ENCODE measurements around the gene ITGB1.
"Not testable (repeated sequence)": the region's sequence is repeated elsewhere in the genome, so short reads cannot be mapped to it uniquely, and the experiment has no call there.

The ITGB1 gene

GRCh38 chr10:32958085-32959005 is at the start of gene ITGB1:
ITGB1 (minus strand) TSS chr10:32958230; CDS start chr10:32935558, 22,672 bp downstream.
- DNase-seq (ENCODE audit: low spot score), result peak; percentile 96

GRCh38 chr10:33006342-33006887 is 48.4 kb upstream of the ITGB1 start:
- DNase-seq (ENCODE audit: low spot score), result no peak

- DNase-seq (ENCODE audit: low spot score), result peak; percentile 91
Measured at GRCh38 chr10:33005322-33006301, 47.6 kb upstream of the ITGB1 start.

- DNase-seq (ENCODE audit: low spot score), result no peak
Measured at GRCh38 chr10:33001908-33002492, 44.0 kb upstream of the ITGB1 start.

- DNase-seq (ENCODE audit: low spot score), result not testable (repeated sequence)
Measured at GRCh38 chr10:32998060-32998581, 40.1 kb upstream of the ITGB1 start.

GRCh38 chr10:32995751-32996150 is 37.7 kb upstream of the ITGB1 start:
- no peak for DNase-seq (ENCODE audit: low spot score)

- DNase-seq (ENCODE audit: low spot score), result no peak
Measured at GRCh38 chr10:32995066-32995622, 37.1 kb upstream of the ITGB1 start.

- not testable (repeated sequence) for DNase-seq (ENCODE audit: low spot score)
Measured at GRCh38 chr10:32994632-32995031, 36.6 kb upstream of the ITGB1 start.

- not testable (repeated sequence) for DNase-seq (ENCODE audit: low spot score)
Measured at GRCh38 chr10:32992310-32992709, 34.3 kb upstream of the ITGB1 start.

GRCh38 chr10:32990811-32991210 is 32.8 kb upstream of the ITGB1 start:
- DNase-seq (ENCODE audit: low spot score), result no peak

GRCh38 chr10:32988604-32989003 is 30.6 kb upstream of the ITGB1 start:
- DNase-seq (ENCODE audit: low spot score), result no peak

GRCh38 chr10:32987172-32987571 is 29.1 kb upstream of the ITGB1 start:
- DNase-seq (ENCODE audit: low spot score), result no peak

- DNase-seq (ENCODE audit: low spot score), result peak; percentile 58
Measured at GRCh38 chr10:32985775-32986350, 27.8 kb upstream of the ITGB1 start.

- DNase-seq (ENCODE audit: low spot score), result no peak
Measured at GRCh38 chr10:32985341-32985764, 27.3 kb upstream of the ITGB1 start.

- no peak for DNase-seq (ENCODE audit: low spot score)
Measured at GRCh38 chr10:32984003-32984600, 26.1 kb upstream of the ITGB1 start.

- peak; percentile 81 for DNase-seq (ENCODE audit: low spot score)
Measured at GRCh38 chr10:32982911-32983909, 25.2 kb upstream of the ITGB1 start.

- DNase-seq (ENCODE audit: low spot score), result peak; percentile 47
Measured at GRCh38 chr10:32982293-32982709, 24.3 kb upstream of the ITGB1 start.

- DNase-seq (ENCODE audit: low spot score), result no peak
Measured at GRCh38 chr10:32981760-32982159, 23.7 kb upstream of the ITGB1 start.
